Caco-2 (cell line): ENCODE measurements around the gene SPTBN1. TPM values are rescaled to one million over a fixed set of nuclear protein-coding genes. Genes with fewer than 3 reads are reported as not detected.

Experiments
- BruUV-seq: library from RNA; stranded (reverse); fragments of 400-500 nt; replicated peaks from 2 replicates; lab custom pipeline; 2021; lab: Mats Ljungman, UMichigan
- CTCF ChIA-PET: fragments of 300-600 bp; sonication (Branson Sonifier 250); formaldehyde crosslinking; loops from one replicate; lab custom pipeline; 2022; ENCODE audit warnings: antibody characterized with exemption; lab: Charles Lee
- POLR2A ChIA-PET: fragments of 300-600 bp; sonication (Branson Sonifier 250); formaldehyde crosslinking; loops from one replicate; lab custom pipeline; 2022; ENCODE audit warnings: antibody characterized with exemption; lab: Charles Lee
- DNase-seq, 2 experiments: peaks; one replicate each; pipeline versions ENCODE4 v3.0.0 to v3.0.0-alpha.2; 2020 to 2022
- H3K27me3 ChIP-seq: replicated peaks from 2 replicates; pipeline ENCODE4 v1.6.0; 2011; ENCODE audit warnings: low read length; ENCODE audit not compliant: control insufficient read depth, insufficient read depth
- H3K36me3 ChIP-seq: 2 replicates; pipeline ENCODE4 v1.5.1; 2011; ENCODE audit warnings: low read length; ENCODE audit not compliant: control insufficient read depth, insufficient read depth
- H3K4me1 ChIP-seq: fragments of 250-450 bp; sonication (Bioruptor Pico); 2 replicates; pipeline ENCODE4 v1.5.1; 2020; ENCODE audit warnings: mild to moderate bottlenecking
- H3K4me3 ChIP-seq: 2 replicates; pipeline ENCODE4 v1.5.1; 2011; ENCODE audit warnings: low read depth, mild to moderate bottlenecking, control low read depth, low read length
- H3K9me3 ChIP-seq: fragments of 250-450 bp; sonication (Bioruptor Pico); 2 replicates; pipeline ENCODE4 v1.5.1; 2020; ENCODE audit warnings: mild to moderate bottlenecking, moderate library complexity
- H3K27ac Mint-ChIP-seq: one replicate; pipeline ENCODE4 v1.8.0; 2022; ENCODE audit warnings: mixed read lengths; ENCODE audit not compliant: unreplicated experiment
- H3K27me3 Mint-ChIP-seq: one replicate; pipeline ENCODE4 v1.8.0; 2022; ENCODE audit warnings: mixed read lengths; ENCODE audit not compliant: insufficient read depth, unreplicated experiment
- H3K36me3 Mint-ChIP-seq: one replicate; pipeline ENCODE4 v1.8.0; 2022; ENCODE audit warnings: mild to moderate bottlenecking, mixed read lengths; ENCODE audit not compliant: insufficient read depth, unreplicated experiment
- H3K4me1 Mint-ChIP-seq: one replicate; pipeline ENCODE4 v1.8.0; 2022; ENCODE audit warnings: low read depth, mixed read lengths; ENCODE audit not compliant: unreplicated experiment
- H3K4me3 Mint-ChIP-seq: one replicate; pipeline ENCODE4 v1.8.0; 2022; ENCODE audit warnings: mild to moderate bottlenecking, moderate library complexity, mixed read lengths; ENCODE audit not compliant: unreplicated experiment
- H3K9me3 Mint-ChIP-seq: one replicate; pipeline ENCODE4 v1.8.0; 2022; ENCODE audit warnings: mixed read lengths; ENCODE audit not compliant: unreplicated experiment
- CTCF ChIP-seq, 2 experiments: fragments of 200-600 bp in 1 of 2; IDR thresholded peaks; 1 replicate in 1 of 2; 2 replicates in 1 of 2; pipeline versions ENCODE4 v1.5.1 to v1.8.0; 2011 to 2022; ENCODE audit warnings: antibody characterized with exemption in 1 of 2, control low read depth in 1 of 2, inconsistent platforms in 1 of 2, low read depth in 1 of 2, low read length in 1 of 2, mild to moderate bottlenecking in 1 of 2, moderate library complexity in 1 of 2; ENCODE audit not compliant: insufficient read depth in 1 of 2, severe bottlenecking in 1 of 2, unreplicated experiment in 1 of 2
- intact Hi-C: fragments of 100-400 bp; cut with micrococcal nuclease; formaldehyde crosslinking; loops from one replicate; pipeline ENCODE4 v1.10.0; 2022; ENCODE audit not compliant: unreplicated experiment
- total RNA-seq: library from RNA; stranded (reverse); gene quantifications from 2 replicates; pipeline ENCODE4 v1.2.3, GENCODE V29; 2022

SPTBN1 gene
- total RNA-seq, 1 experiment from 2014 or later, result 361 TPM

- H3K4me1 Mint-ChIP-seq, result peaks cover 33% of the 10 kb centered on the region
- no peaks in the 10 kb centered on the region for H3K9me3 Mint-ChIP-seq
- no TSS peak for BruUV-seq
- intact Hi-C loops, result no loop called here
- Histone ChIP-seq H3K4me1 (peaks cover 21% of the 10 kb centered on the region), H3K9me3 (no peaks in the 10 kb centered on the region), H3K36me3 (no peaks in the 10 kb centered on the region), H3K4me3 (no peak overlapping the region), H3K27me3 (no peaks in the 10 kb centered on the region)
- no peaks in the 10 kb centered on the region for H3K27me3 Mint-ChIP-seq
- POLR2A ChIA-PET, result no interaction called here
- no peak for TF ChIP-seq CTCF (IDR thresholded peaks at IDR 0.05; ENCODE audit: insufficient read depth in 1 of 2, low read depth in 1 of 2, low read length in 1 of 2, severe bottlenecking in 1 of 2, unreplicated experiment in 1 of 2)
- no peak for DNase-seq
- no peak overlapping the region for H3K27ac Mint-ChIP-seq
- H3K4me3 Mint-ChIP-seq, result no peak overlapping the region
- CTCF ChIA-PET, result no interaction called here
- H3K36me3 Mint-ChIP-seq, result peaks cover 11% of the 10 kb centered on the region
These were observed 62.3 kb downstream of the SPTBN1 start for GRCh38 chr2:54518430-54518829.

- ChIA-PET CTCF (interaction anchor here (1.4 kb wide), 1 partner anchor 184 kb away, joined by 4 read pairs; no protein-coding TSS in a partner anchor), POLR2A (no interaction called here)
- no peak for TF ChIP-seq CTCF (IDR thresholded peaks at IDR 0.05; ENCODE audit: insufficient read depth in 1 of 2, low read depth in 1 of 2, low read length in 1 of 2, severe bottlenecking in 1 of 2, unreplicated experiment in 1 of 2)
- Histone ChIP-seq H3K4me1 (peaks cover 27% of the 10 kb centered on the region), H3K9me3 (no peaks in the 10 kb centered on the region), H3K27me3 (no peaks in the 10 kb centered on the region), H3K36me3 (no peaks in the 10 kb centered on the region), H3K4me3 (no peak overlapping the region)
- peaks cover 44% of the 10 kb centered on the region for H3K4me1 Mint-ChIP-seq
- H3K9me3 Mint-ChIP-seq, result no peaks in the 10 kb centered on the region
- DNase-seq, result no peak
- intact Hi-C loops, result loop anchor here (5.0 kb wide), 1 partner anchor 122 kb away; no protein-coding TSS in a partner anchor
- peaks cover 19% of the 10 kb centered on the region for H3K36me3 Mint-ChIP-seq
- BruUV-seq, result no TSS peak
- H3K27me3 Mint-ChIP-seq, result no peaks in the 10 kb centered on the region
- H3K27ac Mint-ChIP-seq, result peak overlapping the region; percentile 6
- H3K4me3 Mint-ChIP-seq, result no peak overlapping the region
These were observed 63.8 kb downstream of the SPTBN1 start for GRCh38 chr2:54519841-54520459.

GRCh38 chr2:54520687-54521086 lies 64.6 kb downstream of the SPTBN1 start:
- Mint-ChIP-seq H3K9me3 (no peaks in the 10 kb centered on the region), H3K27ac (no peak overlapping the region), H3K36me3 (peaks cover 22% of the 10 kb centered on the region), H3K4me3 (no peak overlapping the region), H3K27me3 (no peaks in the 10 kb centered on the region), H3K4me1 (peaks cover 46% of the 10 kb centered on the region)
- DNase-seq, result no peak
- BruUV-seq, result no TSS peak
- CTCF ChIA-PET, result interaction anchor here (0.7 kb wide), 1 partner anchor 145 kb away, joined by 3 read pairs; no protein-coding TSS in a partner anchor
- no peak overlapping the region for H3K4me3 ChIP-seq
- intact Hi-C loops, result loop anchor here (5.0 kb wide), 1 partner anchor 122 kb away; no protein-coding TSS in a partner anchor
- H3K36me3 ChIP-seq, result no peaks in the 10 kb centered on the region
- peaks cover 27% of the 10 kb centered on the region for H3K4me1 ChIP-seq
- H3K27me3 ChIP-seq, result no peaks in the 10 kb centered on the region
- H3K9me3 ChIP-seq, result no peaks in the 10 kb centered on the region
- no peak for TF ChIP-seq CTCF (IDR thresholded peaks at IDR 0.05; ENCODE audit: insufficient read depth in 1 of 2, low read depth in 1 of 2, low read length in 1 of 2, severe bottlenecking in 1 of 2, unreplicated experiment in 1 of 2)
- POLR2A ChIA-PET, result no interaction called here
